Measurements from ENCODE around the gene IRF6. TPM values are rescaled to one million over a fixed set of nuclear protein-coding genes. Genes with fewer than 3 reads are reported as not detected.
"Not testable (repeated sequence)": the region's sequence is repeated elsewhere in the genome, so short reads cannot be mapped to it uniquely, and the experiment has no call there.

IRF6 gene
- total and polyA plus RNA-seq, 2 donors (not counting 1 experiment from before 2014, with no cell fraction given): 0.18 to 1.1 TPM

DNA sequence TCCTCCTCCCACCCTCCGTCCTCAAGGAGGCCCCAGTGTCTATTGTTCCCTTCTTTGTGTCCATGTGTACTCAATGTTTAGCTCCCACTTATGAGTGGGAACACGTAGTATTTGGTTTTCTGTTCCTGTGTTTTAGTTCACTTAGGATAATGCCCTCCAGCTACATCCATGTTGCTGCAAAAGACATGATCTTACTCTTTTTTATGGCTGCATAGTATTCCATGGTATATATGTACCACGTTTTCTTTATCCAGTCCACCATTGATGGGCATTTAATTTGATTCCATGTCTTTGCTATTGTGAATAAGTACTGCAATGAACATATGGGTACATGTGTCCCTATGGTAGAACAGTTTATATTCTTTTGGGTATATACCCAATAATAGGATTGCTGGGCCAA, 12.2 kb downstream of the IRF6 start:
- H3K79me2 ChIP-seq (ENCODE audit: control insufficient read depth, insufficient read depth, low read length); H3K9me3 ChIP-seq (ENCODE audit: control extremely low read depth in 1 of 3, control insufficient read depth in 2 of 3, insufficient read depth in 1 of 3, low read length in 2 of 3); ATAC-seq (ENCODE audit: low read depth); H4K20me1 ChIP-seq (ENCODE audit: control insufficient read depth, insufficient read depth, low read length, poor library complexity, severe bottlenecking); POLR2A ChIA-PET; H3K9me3 Mint-ChIP-seq (ENCODE audit: insufficient read depth); H3K27ac Mint-ChIP-seq; H3K36me3 ChIP-seq (replicated peaks in 1 of 2; ENCODE audit: control extremely low read depth in 1 of 2, control insufficient read depth in 1 of 2, extremely low read depth in 1 of 2, insufficient read depth in 2 of 2, low read length in 1 of 2); intact Hi-C loops (cut with micrococcal nuclease); H3K4me1 Mint-ChIP-seq; H3K9ac ChIP-seq (ENCODE audit: low read length); H3K4me1 ChIP-seq (ENCODE audit: control insufficient read depth in 2 of 2, insufficient read depth in 2 of 2, low read length in 2 of 2); H3K4me2 ChIP-seq (replicated peaks; ENCODE audit: low read depth, low read length, poor library complexity, severe bottlenecking); H2AFZ ChIP-seq (ENCODE audit: insufficient read depth, low read depth, low read length, poor library complexity, severe bottlenecking); H3K4me3 ChIP-seq (ENCODE audit: control extremely low read depth in 1 of 5, extremely low read depth in 1 of 5, insufficient read depth in 1 of 5, low read depth in 2 of 5, low read length in 4 of 5); DNase-seq; H3K27ac ChIP-seq (ENCODE audit: low read length in 2 of 2); H3K4me3 Mint-ChIP-seq: not testable (repeated sequence)
- peaks cover 51% of the 10 kb centered on the region for H3K27me3 Mint-ChIP-seq
- WGBS (ENCODE audit: insufficient coverage): no CpG with 5 or more reads among the region's 3 CpGs
- CTCF ChIA-PET: interaction anchor here (1.1 kb wide), 1 partner anchor 30 kb away, joined by 4 read pairs; no protein-coding TSS in a partner anchor
- peaks cover 0 to 30% (median 22%) of the 10 kb centered on the region in 4 experiments for H3K27me3 ChIP-seq (replicated peaks in 1 of 4; ENCODE audit: control extremely low read depth in 1 of 4, control insufficient read depth in 3 of 4, insufficient read depth in 4 of 4, low read length in 3 of 4)

- Mint-ChIP-seq H3K27me3 (peaks cover 54% of the 10 kb centered on the region), H3K9me3 (ENCODE audit: insufficient read depth) (no peaks in the 10 kb centered on the region), H3K4me1 (no peaks in the 10 kb centered on the region), H3K4me3 (no peak overlapping the region), H3K27ac (no peak overlapping the region)
- Histone ChIP-seq H3K9me3 (ENCODE audit: control extremely low read depth in 1 of 3, control insufficient read depth in 2 of 3, insufficient read depth in 1 of 3, low read length in 2 of 3) (no peaks in the 10 kb centered on the region), H3K9ac (ENCODE audit: low read length) (no peak overlapping the region), H3K4me1 (ENCODE audit: control insufficient read depth in 2 of 2, insufficient read depth in 2 of 2, low read length in 2 of 2) (no peaks in the 10 kb centered on the region), H3K27me3 (replicated peaks in 1 of 4; ENCODE audit: control extremely low read depth in 1 of 4, control insufficient read depth in 3 of 4, insufficient read depth in 4 of 4, low read length in 3 of 4) (peaks cover 0 to 33% (median 22%) of the 10 kb centered on the region in 4 experiments), H2AFZ (ENCODE audit: insufficient read depth, low read depth, low read length, poor library complexity, severe bottlenecking) (no peak overlapping the region), H3K36me3 (replicated peaks in 1 of 2; ENCODE audit: control extremely low read depth in 1 of 2, control insufficient read depth in 1 of 2, extremely low read depth in 1 of 2, insufficient read depth in 2 of 2, low read length in 1 of 2) (no peaks in the 10 kb centered on the region), H3K79me2 (ENCODE audit: control insufficient read depth, insufficient read depth, low read length) (no peaks in the 10 kb centered on the region), H4K20me1 (ENCODE audit: control insufficient read depth, insufficient read depth, low read length, poor library complexity, severe bottlenecking) (no peaks in the 10 kb centered on the region), H3K27ac (ENCODE audit: low read length in 2 of 2) (no peak overlapping the region), H3K4me3 (ENCODE audit: control extremely low read depth in 1 of 5, extremely low read depth in 1 of 5, insufficient read depth in 1 of 5, low read depth in 2 of 5, low read length in 4 of 5) (no peak overlapping the region), H3K4me2 (replicated peaks; ENCODE audit: low read depth, low read length, poor library complexity, severe bottlenecking) (no peak overlapping the region)
- ChIA-PET CTCF (interaction anchor here (0.7 kb wide), 1 partner anchor 32 kb away, joined by 3 read pairs; no protein-coding TSS in a partner anchor), POLR2A (no interaction called here)
- DNase-seq (no peak), ATAC-seq (ENCODE audit: low read depth) (no peak)
- TF ChIP-seq EZH2 (IDR thresholded peaks at IDR 0.05; ENCODE audit: borderline replicate concordance, insufficient read depth, low read depth, low read length, poor library complexity, severe bottlenecking): no peak
- no peak for TF ChIP-seq CTCF (IDR thresholded peaks at IDR 0.05)
- WGBS (ENCODE audit: insufficient coverage): 67% methylated on average over 1 of the region's 1 CpG
- intact Hi-C loops (cut with micrococcal nuclease): no loop called here
Observed at GRCh38 chr1:209791920-209792319, 14.0 kb downstream of the IRF6 start.

Measured in B cell (primary cell).